GM12878 (cell line): ENCODE data around the gene DCK. TPM values are rescaled to one million over a fixed set of nuclear protein-coding genes. Genes with fewer than 3 reads are reported as not detected.

Source experiments
- ATF7 ChIP-seq: fragments of 450-650 bp; IDR thresholded peaks from 2 replicates; pipeline ENCODE4 v1.6.1; 2016; ENCODE audit warnings: low read depth, mild to moderate bottlenecking
- CEBPZ ChIP-seq: fragments of 150-350 bp; IDR thresholded peaks from 2 replicates; pipeline ENCODE4 v1.6.1; 2016; ENCODE audit warnings: low read depth, low read length
- E2F8 ChIP-seq: fragments of 450-650 bp; IDR thresholded peaks from 2 replicates; pipeline ENCODE4 v1.6.1; 2018; ENCODE audit warnings: mild to moderate bottlenecking, low read depth, moderate library complexity; ENCODE audit not compliant: partially characterized antibody
- EED ChIP-seq: sonication (generic); IDR thresholded peaks from 2 replicates; pipeline ENCODE4 v1.6.1; 2016; ENCODE audit warnings: antibody characterized with exemption, low read depth
- HDAC2 ChIP-seq: fragments of 200-600 bp; sonication (generic); IDR thresholded peaks from 2 replicates; pipeline ENCODE4 v1.6.1; 2017
- HDGF ChIP-seq: fragments of 450-650 bp; IDR thresholded peaks from 2 replicates; pipeline ENCODE4 v1.6.1; 2016; ENCODE audit warnings: antibody characterized with exemption
- KAT2A ChIP-seq: conservative IDR thresholded peaks from 2 replicates; pipeline ENCODE4 v1.6.1; 2011; ENCODE audit warnings: low read depth, low read length; ENCODE audit not compliant: control insufficient read depth
- NFIC ChIP-seq: IDR thresholded peaks from 2 replicates; pipeline ENCODE4 v1.6.1; 2012; ENCODE audit warnings: low read depth, mild to moderate bottlenecking, inconsistent platforms, low read length, moderate library complexity
- NFYA ChIP-seq: IDR thresholded peaks from 2 replicates; pipeline ENCODE4 v1.6.1; 2011; ENCODE audit warnings: low read depth, mild to moderate bottlenecking, low read length, improper control_type of control experiment, borderline replicate concordance
- PKNOX1 ChIP-seq: fragments of 450-650 bp; IDR thresholded peaks from 2 replicates; pipeline ENCODE4 v1.6.1; 2016; ENCODE audit warnings: mild to moderate bottlenecking
- RCOR1 ChIP-seq: conservative IDR thresholded peaks from 2 replicates; pipeline ENCODE4 v1.6.1; 2012; ENCODE audit warnings: low read depth, low read length, improper control_type of control experiment
- SMC3 ChIP-seq: IDR thresholded peaks from 2 replicates; pipeline ENCODE4 v1.6.1; 2011; ENCODE audit warnings: low read length, improper control_type of control experiment, borderline replicate concordance
- USF1 ChIP-seq: IDR thresholded peaks from 2 replicates; pipeline ENCODE4 v1.6.1; 2011; ENCODE audit warnings: borderline replicate concordance, low read depth, mild to moderate bottlenecking, moderate library complexity, mixed read lengths, low read length; ENCODE audit not compliant: insufficient read depth; ENCODE audit errors: extremely low read length
- ZBED1 ChIP-seq: IDR thresholded peaks from 2 replicates; pipeline ENCODE4 v1.6.1; 2016; ENCODE audit warnings: borderline replicate concordance
- ZBTB4 ChIP-seq: fragments of 450-650 bp; formaldehyde crosslinking; IDR thresholded peaks from 2 replicates; pipeline ENCODE4 v1.4.0; 2022; ENCODE audit warnings: mild to moderate bottlenecking, moderate library complexity
- ZNF622 ChIP-seq: fragments of 450-650 bp; IDR thresholded peaks from 2 replicates; pipeline ENCODE4 v1.6.1; 2017; ENCODE audit warnings: mild to moderate bottlenecking, inconsistent platforms
- ZZZ3 ChIP-seq: IDR thresholded peaks from 2 replicates; pipeline ENCODE4 v1.6.1; 2011; ENCODE audit warnings: low read depth; ENCODE audit not compliant: control insufficient read depth, insufficient read length
- polyA plus RNA-seq, 11 experiments: library from polyadenylated mRNA; depleted of rRNA in 4 of 11; unstranded in 6 of 11; stranded (reverse) in 5 of 11; fragments of >200 nt; fragmentation: Nextera tagmentation in 4 of 11; fragmentation: Illumina TruSeq in 1 of 11; extraction: Ambion mirVana in 4 of 11; extraction: Trizol in 1 of 11; gene quantifications; 1 replicate in 1 of 11; 2 replicates in 10 of 11; pipeline versions ENCODE4 v1.2.1 to v1.2.3, GENCODE V29; 2011 to 2016; ENCODE audit warnings: inconsistent platforms in 2 of 11, missing spikeins in 2 of 11, low read depth in 1 of 11
- total RNA-seq, 4 experiments: library from RNA; depleted of rRNA in 3 of 4; stranded (reverse); fragments of >200 nt in 3 of 4; fragmentation: Illumina TruSeq in 1 of 4; extraction: Trizol in 1 of 4; gene quantifications; 2 replicates each; pipeline versions ENCODE4 v1.2.1 to v1.2.3, GENCODE V29; 2013 to 2021

Gene DCK
- total and polyA plus RNA-seq, 10 of the 15 experiments (the other 5 are each of a cell fraction or from before 2014, with no cell fraction given): 20.0 to 69.4 (median 26.2) TPM

GRCh38 chr4:70994387-70995099 is 1.1 kb downstream of the DCK start (continued):
- TF ChIP-seq ZBED1 (no peak), E2F8 (no peak), SMC3 (no peak), ZBTB4 (CRISPR knock-in tag) (no peak), PKNOX1 (peak; percentile 44; the same call in 1 of the 2 replicates), HDAC2 (no peak), EED (no peak), CEBPZ (no peak), KAT2A (no peak), NFIC (peak; percentile 88), RCOR1 (no peak), HDGF (no peak), USF1 (no peak), NFYA (no peak), ATF7 (no peak), ZNF622 (no peak), ZZZ3 (no peak)
